ENCODE results near the gene ITGA11.
"Not testable (repeated sequence)": the region's sequence is repeated elsewhere in the genome, so short reads cannot be mapped to it uniquely, and the experiment has no call there.

Gene ITGA11

GRCh38 chr15:68425428-68426060, 6.4 kb downstream of the ITGA11 start:
- H3K36me3 ChIP-seq (ENCODE audit: control insufficient read depth, insufficient read depth, low read length): no peaks in the 10 kb centered on the region
- TF ChIP-seq, protein P1, sequence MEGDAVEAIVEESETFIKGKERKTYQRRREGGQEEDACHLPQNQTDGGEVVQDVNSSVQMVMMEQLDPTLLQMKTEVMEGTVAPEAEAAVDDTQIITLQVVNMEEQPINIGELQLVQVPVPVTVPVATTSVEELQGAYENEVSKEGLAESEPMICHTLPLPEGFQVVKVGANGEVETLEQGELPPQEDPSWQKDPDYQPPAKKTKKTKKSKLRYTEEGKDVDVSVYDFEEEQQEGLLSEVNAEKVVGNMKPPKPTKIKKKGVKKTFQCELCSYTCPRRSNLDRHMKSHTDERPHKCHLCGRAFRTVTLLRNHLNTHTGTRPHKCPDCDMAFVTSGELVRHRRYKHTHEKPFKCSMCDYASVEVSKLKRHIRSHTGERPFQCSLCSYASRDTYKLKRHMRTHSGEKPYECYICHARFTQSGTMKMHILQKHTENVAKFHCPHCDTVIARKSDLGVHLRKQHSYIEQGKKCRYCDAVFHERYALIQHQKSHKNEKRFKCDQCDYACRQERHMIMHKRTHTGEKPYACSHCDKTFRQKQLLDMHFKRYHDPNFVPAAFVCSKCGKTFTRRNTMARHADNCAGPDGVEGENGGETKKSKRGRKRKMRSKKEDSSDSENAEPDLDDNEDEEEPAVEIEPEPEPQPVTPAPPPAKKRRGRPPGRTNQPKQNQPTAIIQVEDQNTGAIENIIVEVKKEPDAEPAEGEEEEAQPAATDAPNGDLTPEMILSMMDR (IDR thresholded peaks at IDR 0.05; ENCODE audit: insufficient read depth, low read length, poor library complexity, severe bottlenecking): no peak
- peaks cover 1% of the 10 kb centered on the region for H3K27me3 ChIP-seq (replicated peaks; ENCODE audit: control insufficient read depth, insufficient read depth, low read length)
- DNase-seq (ENCODE audit: extremely low read depth, insufficient read length): no peak
- no peak overlapping the region for H3K4me3 ChIP-seq (replicated peaks; ENCODE audit: low read depth, low read length)

- Histone ChIP-seq H3K36me3 (ENCODE audit: control insufficient read depth, insufficient read depth, low read length) (no peaks in the 10 kb centered on the region), H3K27me3 (replicated peaks; ENCODE audit: control insufficient read depth, insufficient read depth, low read length) (peaks cover 1% of the 10 kb centered on the region), H3K4me3 (replicated peaks; ENCODE audit: low read depth, low read length) (no peak overlapping the region)
- DNase-seq (ENCODE audit: extremely low read depth, insufficient read length): no peak
- TF ChIP-seq, protein P1 (IDR thresholded peaks at IDR 0.05; ENCODE audit: insufficient read depth, low read length, poor library complexity, severe bottlenecking): no peak
These were observed 7.1 kb downstream of the ITGA11 start for GRCh38 chr15:68424754-68425390.

DNA sequence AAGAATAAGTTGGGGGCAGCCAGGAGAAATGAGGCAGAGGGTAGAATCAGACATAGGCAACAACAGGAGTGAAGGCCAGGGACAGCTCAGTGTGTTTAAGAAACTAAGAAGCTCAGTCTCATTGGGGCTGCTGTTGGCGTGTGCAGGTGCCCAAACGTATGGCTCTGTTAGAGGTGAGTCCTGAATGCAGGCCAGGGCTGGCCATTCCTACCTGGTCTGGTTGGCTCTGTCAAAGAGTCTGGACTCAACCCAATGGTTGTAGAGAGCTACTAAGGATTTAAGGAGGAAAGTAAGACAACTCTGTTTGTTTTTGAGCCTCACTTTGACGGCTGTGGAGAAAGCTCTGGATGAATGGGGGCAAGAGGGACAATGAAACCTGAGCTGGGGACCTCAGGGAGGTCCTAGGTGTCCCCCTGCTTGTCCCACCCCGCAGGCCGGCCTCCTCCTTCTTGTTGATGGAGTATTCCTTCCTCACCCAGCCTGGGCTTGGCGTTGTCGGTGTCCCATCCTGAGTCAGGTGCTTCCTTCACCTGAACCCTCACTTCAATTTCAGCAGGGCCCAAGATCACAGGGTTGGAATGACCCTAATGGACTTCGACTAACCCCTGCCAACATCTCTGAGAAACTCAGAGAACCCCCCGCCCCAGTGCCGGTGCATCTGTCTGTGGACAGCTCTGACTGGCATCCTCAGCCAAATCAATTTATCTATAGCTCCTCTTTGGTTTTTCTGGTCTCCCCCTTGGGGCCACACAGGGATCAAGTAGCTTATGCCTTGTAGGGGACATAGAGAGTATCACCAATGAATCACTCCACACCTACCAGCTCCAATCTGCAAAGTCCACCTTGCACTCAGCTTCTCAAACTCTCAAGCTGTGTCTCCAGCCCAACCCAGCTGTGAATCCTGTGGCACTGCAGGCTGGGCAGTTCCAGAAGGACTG, 8.3 kb downstream of the ITGA11 start:
- TF ChIP-seq, protein P1 (IDR thresholded peaks at IDR 0.05; ENCODE audit: insufficient read depth, low read length, poor library complexity, severe bottlenecking): no peak
- no peaks in the 10 kb centered on the region for H3K36me3 ChIP-seq (ENCODE audit: control insufficient read depth, insufficient read depth, low read length)
- peaks cover 1% of the 10 kb centered on the region for H3K27me3 ChIP-seq (replicated peaks; ENCODE audit: control insufficient read depth, insufficient read depth, low read length)
- no peak for DNase-seq (ENCODE audit: extremely low read depth, insufficient read length)
- no peak overlapping the region for H3K4me3 ChIP-seq (replicated peaks; ENCODE audit: low read depth, low read length)

GRCh38 chr15:68422403-68423145, 9.4 kb downstream of the ITGA11 start:
- DNase-seq (ENCODE audit: extremely low read depth, insufficient read length); H3K4me3 ChIP-seq (replicated peaks; ENCODE audit: low read depth, low read length); H3K27me3 ChIP-seq (replicated peaks; ENCODE audit: control insufficient read depth, insufficient read depth, low read length); H3K36me3 ChIP-seq (ENCODE audit: control insufficient read depth, insufficient read depth, low read length): not testable (repeated sequence)

DNA sequence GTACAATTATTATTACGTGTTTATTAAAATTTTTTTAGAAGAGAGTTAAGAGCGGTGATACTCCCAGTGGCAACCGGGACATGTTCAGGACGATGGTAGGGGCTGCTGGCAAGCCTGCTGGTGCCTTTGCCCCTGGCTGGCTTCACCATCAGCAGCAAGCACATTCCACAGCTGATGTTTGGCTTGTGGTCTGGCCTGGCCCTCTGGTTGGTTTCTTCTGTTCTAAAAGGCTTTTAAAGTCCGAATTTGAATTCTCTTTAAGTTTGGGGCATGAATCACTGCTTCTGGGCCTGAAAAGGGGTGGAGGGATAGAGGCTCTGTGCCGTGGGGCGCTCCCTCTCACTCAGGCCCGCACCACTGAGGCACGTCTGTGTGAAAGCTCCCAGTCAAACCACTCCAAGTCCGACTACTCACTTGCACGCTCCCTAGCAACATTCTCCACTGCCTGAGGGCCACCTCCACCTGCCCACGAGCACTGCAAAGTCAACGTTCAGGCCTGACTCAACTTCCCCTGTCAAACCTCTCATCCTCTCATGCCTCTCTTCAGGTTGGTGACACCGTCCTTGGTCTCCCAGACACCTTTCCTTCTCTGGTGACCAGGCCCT, 10.1 kb downstream of the ITGA11 start:
- Histone ChIP-seq H3K27me3 (replicated peaks; ENCODE audit: control insufficient read depth, insufficient read depth, low read length) (peaks cover 1% of the 10 kb centered on the region), H3K36me3 (ENCODE audit: control insufficient read depth, insufficient read depth, low read length) (no peaks in the 10 kb centered on the region), H3K4me3 (replicated peaks; ENCODE audit: low read depth, low read length) (no peak overlapping the region)
- DNase-seq (ENCODE audit: extremely low read depth, insufficient read length): no peak
- TF ChIP-seq, protein P1 (IDR thresholded peaks at IDR 0.05; ENCODE audit: insufficient read depth, low read length, poor library complexity, severe bottlenecking): no peak

Data from GM06990 (cell line).